Measurements from ENCODE around the gene REG4. TPM values are rescaled to one million over a fixed set of nuclear protein-coding genes. Genes with fewer than 3 reads are reported as not detected.
"Not testable (repeated sequence)": the region's sequence is repeated elsewhere in the genome, so short reads cannot be mapped to it uniquely, and the experiment has no call there.

REG4 gene
- total RNA-seq, result 1 to 10 TPM; 1.8 to 7.5 TPM

DNA sequence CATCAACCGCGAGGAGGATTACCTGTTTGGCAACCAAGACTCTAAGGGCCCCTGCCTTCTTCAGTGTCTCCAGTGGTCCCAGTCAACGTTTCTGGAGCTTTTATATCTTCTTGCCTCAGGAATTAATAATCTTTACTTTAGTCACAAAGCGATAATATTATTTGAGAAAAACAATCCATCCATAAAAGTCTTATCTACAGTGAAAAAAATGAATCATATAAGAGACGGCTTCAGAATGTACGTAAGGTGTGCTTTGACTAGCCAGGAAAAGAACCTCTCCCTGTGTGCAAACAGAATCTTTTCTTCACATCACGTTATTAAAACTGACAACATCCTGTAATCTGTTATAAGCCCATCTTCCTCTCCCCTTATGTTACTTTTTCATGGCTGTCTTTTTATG is at the start of gene REG4:
Gene REG4, minus strand, starts transcription at position 74 of the 400 bp plus-strand sequence. CDS start 2,691 bp downstream, outside the sequence.
- H3K4me1 Mint-ChIP-seq, result peaks cover 10% of the 10 kb centered on the region
- peaks cover 70% of the 10 kb centered on the region for H3K27me3 Mint-ChIP-seq
- no peaks in the 10 kb centered on the region for H3K36me3 Mint-ChIP-seq
- no peak within 1 kb of the TSS for H3K4me3 Mint-ChIP-seq
- CTCF ChIA-PET, result interaction anchor here (1.0 to 1.4 kb wide), 3 partner anchors 10 to 16 kb away, joined by 3 to 4 read pairs (median 3); no protein-coding TSS in a partner anchor
- H3K27ac Mint-ChIP-seq, result no peak within 1 kb of the TSS
- no peaks in the 10 kb centered on the region for H3K9me3 Mint-ChIP-seq (ENCODE audit: low read depth)
- ATAC-seq (no peak), DNase-seq (no peak)

DNA sequence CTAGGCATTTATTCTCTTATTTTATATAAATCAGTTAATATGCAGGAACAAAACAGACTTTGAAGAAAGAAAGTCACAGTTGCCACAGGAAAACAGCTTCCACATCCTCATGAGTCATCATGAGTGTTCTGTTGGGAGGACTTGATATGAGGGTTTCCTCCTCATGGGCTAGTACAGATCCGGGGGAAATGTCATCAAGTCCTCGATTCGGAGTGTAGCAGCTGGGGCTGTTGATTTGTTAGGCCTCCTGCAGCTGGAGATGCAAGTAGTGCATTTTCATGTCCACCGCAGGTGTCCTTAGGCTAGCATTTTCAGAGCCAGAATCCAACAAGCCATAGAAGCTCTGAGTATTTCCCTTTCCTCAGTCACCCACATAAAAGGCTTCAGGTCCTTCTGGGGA is 48.4 kb upstream of the REG4 start:
- Mint-ChIP-seq H3K9me3 (ENCODE audit: low read depth) (no peaks in the 10 kb centered on the region), H3K36me3 (no peaks in the 10 kb centered on the region), H3K27ac (peak overlapping the region; percentile 73), H3K4me1 (peaks cover 25% of the 10 kb centered on the region), H3K4me3 (no peak overlapping the region), H3K27me3 (peaks cover 34% of the 10 kb centered on the region)
- CTCF ChIA-PET, result interaction anchor here (0.9 to 2.0 kb wide), 4 partner anchors 10 to 26 kb away, joined by 3 to 11 read pairs (median 4); no protein-coding TSS in a partner anchor
- DNase-seq (peak; percentile 49), ATAC-seq (peak; percentile 55)

DNA sequence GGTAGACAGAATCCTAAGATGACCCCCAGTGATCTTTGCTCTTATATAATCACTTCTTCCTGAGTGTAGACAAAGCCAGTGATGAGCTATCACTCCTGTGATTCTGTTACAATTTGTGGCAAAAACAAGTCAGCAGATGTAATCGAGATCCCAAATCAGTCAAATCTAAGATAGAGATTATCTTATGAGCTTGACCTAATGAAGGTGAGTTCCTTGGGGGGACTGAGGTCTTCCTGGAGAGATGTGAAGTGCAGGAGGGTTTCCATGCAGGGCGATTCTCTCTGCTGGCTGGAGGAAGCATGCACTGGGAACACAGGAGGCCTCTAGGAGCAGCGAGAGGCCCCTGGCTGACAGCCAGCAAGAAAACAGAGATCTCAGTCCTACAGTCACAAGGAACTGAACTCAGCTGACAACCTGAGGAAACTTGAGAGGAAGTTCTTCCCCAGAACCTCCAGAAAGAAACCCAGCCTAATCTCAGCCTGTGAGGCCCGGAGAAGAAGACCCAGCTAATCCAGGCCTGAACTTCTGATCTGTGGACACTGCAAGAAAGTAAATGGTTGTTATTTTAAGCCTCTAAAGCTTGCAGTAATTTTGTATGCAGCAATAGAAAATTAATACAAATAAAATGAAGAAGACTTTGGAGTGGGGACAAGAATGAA is 47.4 kb upstream of the REG4 start:
- not testable (repeated sequence) for H3K27ac Mint-ChIP-seq; H3K4me3 Mint-ChIP-seq; DNase-seq; H3K9me3 Mint-ChIP-seq (ENCODE audit: low read depth); ATAC-seq; H3K36me3 Mint-ChIP-seq
- CTCF ChIA-PET, result interaction anchor here (1.9 to 2.0 kb wide), 2 partner anchors 10 to 27 kb away, joined by 5 to 11 read pairs; no protein-coding TSS in a partner anchor
- H3K4me1 Mint-ChIP-seq, result peaks cover 25% of the 10 kb centered on the region
- H3K27me3 Mint-ChIP-seq, result peaks cover 28% of the 10 kb centered on the region

DNA sequence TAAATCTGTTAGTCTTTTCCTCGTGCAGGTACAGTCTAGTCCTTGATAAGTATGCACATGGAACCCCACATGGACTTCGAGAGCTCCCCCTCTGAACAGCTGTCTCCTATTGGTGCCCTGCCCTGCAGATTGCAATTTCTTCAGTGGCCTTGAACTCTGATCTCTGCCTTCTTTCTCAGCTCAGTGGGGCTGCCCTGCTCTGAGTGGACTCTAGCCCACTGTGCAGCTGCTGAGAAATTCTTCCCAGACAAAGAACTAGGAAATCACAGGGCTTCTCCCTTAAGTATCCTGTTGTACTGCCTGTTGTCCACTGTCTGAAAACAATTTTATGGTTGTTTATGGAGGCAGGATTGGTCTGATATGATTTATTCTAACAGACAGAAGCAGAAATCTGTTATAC is 46.9 kb upstream of the REG4 start:
- ATAC-seq, result no peak
- Mint-ChIP-seq H3K9me3 (ENCODE audit: low read depth) (no peaks in the 10 kb centered on the region), H3K27ac (no peak overlapping the region), H3K36me3 (no peaks in the 10 kb centered on the region), H3K27me3 (peaks cover 22% of the 10 kb centered on the region), H3K4me1 (peaks cover 25% of the 10 kb centered on the region), H3K4me3 (no peak overlapping the region)
- DNase-seq, result no peak
- CTCF ChIA-PET, result no interaction called here

DNA sequence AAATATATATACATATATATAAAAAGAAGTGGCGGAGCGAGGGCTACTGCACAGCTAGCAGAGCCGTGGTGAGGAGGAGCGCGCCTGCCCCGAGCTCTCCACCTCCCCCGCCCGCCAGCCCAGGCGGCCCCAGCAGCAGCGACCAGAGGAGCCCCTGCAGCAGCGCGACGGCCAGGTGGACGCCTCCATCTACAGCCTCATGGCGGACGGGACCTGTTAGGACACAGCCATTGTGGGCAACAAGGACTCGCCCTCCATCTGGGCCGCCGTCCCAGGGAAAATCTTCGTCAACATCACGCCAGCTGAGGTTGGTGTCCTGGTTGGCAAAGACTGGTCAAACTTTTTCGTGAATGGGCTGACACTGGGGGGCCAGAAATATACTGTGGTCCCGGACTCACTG is 41.9 kb upstream of the REG4 start:
- H3K27me3 Mint-ChIP-seq, result peaks cover 21% of the 10 kb centered on the region
- ATAC-seq, result no peak
- H3K4me3 Mint-ChIP-seq, result no peak overlapping the region
- no peak for DNase-seq
- CTCF ChIA-PET, result no interaction called here
- H3K9me3 Mint-ChIP-seq (ENCODE audit: low read depth), result no peaks in the 10 kb centered on the region
- H3K27ac Mint-ChIP-seq, result no peak overlapping the region
- peaks cover 3% of the 10 kb centered on the region for H3K4me1 Mint-ChIP-seq
- no peaks in the 10 kb centered on the region for H3K36me3 Mint-ChIP-seq

DNA sequence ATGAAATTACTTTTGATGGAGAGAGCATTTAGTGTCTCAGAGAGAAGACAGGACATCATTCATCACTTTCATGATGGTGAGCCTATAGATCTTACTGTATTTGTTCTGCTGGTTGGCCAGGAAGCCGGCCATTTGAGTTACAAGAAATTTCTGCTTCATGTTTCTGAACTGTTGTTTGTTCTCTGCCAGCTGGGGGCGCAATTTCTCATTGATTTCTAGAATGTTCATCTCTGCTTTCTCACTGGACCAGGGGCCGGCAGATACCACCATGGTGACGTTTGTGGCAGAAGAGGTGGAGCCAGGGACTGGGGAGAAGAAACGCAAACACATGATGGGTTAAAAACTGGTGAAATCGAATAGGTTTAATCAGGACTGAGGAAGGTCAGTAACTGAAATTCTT is 32.9 kb upstream of the REG4 start:
- H3K4me3 Mint-ChIP-seq; DNase-seq; H3K36me3 Mint-ChIP-seq; ATAC-seq; H3K9me3 Mint-ChIP-seq (ENCODE audit: low read depth); H3K27ac Mint-ChIP-seq; H3K4me1 Mint-ChIP-seq: not testable (repeated sequence)
- CTCF ChIA-PET, result interaction anchor here (1.2 kb wide), 1 partner anchor 15 kb away, joined by 4 read pairs; no protein-coding TSS in a partner anchor
- H3K27me3 Mint-ChIP-seq, result peaks cover 29% of the 10 kb centered on the region

DNA sequence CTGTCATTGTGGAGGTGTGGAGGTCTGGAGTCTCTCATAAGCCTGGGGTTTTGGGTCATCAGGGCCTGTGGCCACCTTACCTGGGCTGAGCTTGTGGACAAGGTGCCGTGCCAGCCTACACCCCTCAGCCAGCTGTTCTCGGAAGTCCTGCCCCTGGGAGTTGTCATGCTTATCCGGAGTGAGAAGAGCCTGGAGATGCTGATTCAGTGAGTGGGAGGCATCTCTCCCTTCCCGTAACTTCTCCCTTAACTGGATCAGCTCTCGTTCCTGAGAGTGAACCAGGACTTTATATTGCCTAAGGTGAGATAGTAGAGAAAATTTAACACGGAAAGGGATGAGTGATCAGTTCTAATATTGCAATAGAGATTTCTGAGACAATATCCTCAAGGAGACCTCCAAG is 30.0 kb upstream of the REG4 start:
- Mint-ChIP-seq H3K4me1 (no peaks in the 10 kb centered on the region), H3K4me3 (no peak overlapping the region), H3K36me3 (no peaks in the 10 kb centered on the region), H3K27me3 (peaks cover 36% of the 10 kb centered on the region), H3K9me3 (ENCODE audit: low read depth) (no peaks in the 10 kb centered on the region), H3K27ac (no peak overlapping the region)
- ATAC-seq (no peak), DNase-seq (no peak)
- CTCF ChIA-PET, result no interaction called here

DNA sequence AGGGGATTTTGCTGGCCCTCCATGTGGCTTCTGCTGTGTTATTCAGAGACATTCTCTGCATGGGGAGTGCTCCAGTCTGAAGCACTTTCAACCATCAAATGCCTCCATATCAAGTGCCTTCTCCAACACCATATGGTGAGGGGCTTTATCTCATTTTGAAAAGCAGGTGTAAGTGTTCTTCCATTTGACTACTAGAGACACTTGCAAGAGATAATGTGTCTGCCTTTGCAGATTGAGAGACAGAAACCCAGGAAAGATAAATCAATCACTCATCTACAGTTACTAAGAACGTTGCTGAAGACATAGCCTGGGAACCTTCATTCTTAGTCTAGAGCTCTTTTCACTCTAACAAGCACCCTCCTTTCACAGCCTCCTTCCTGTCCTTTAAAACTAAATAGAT is 29.5 kb upstream of the REG4 start:
- CTCF ChIA-PET, result no interaction called here
- no peak for ATAC-seq
- Mint-ChIP-seq H3K9me3 (ENCODE audit: low read depth) (no peaks in the 10 kb centered on the region), H3K27me3 (peaks cover 35% of the 10 kb centered on the region), H3K4me1 (no peaks in the 10 kb centered on the region), H3K4me3 (no peak overlapping the region), H3K36me3 (no peaks in the 10 kb centered on the region), H3K27ac (no peak overlapping the region)
- DNase-seq, result no peak

DNA sequence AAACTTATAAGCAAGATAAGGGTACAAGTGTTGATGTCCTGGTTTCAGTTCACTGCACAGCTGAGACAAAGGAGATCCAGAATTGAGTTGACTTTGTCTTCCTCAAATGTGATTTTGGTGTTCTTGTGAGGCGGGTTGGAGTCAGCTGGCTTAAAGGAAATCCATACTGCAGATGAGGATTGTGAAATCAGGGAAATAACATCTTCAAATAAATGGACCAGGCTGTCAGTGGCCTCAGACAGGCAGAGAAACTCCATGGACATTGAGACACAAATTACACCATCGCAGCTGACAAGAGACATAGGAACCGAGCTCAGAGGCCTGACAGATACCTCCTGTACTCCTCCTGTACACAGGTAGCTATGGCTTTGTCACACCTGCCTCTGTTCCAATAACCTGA is 27.0 kb upstream of the REG4 start:
- H3K27ac Mint-ChIP-seq, result no peak overlapping the region
- peaks cover 45% of the 10 kb centered on the region for H3K27me3 Mint-ChIP-seq
- H3K4me3 Mint-ChIP-seq, result no peak overlapping the region
- H3K9me3 Mint-ChIP-seq (ENCODE audit: low read depth), result no peaks in the 10 kb centered on the region
- ATAC-seq (no peak), DNase-seq (no peak)
- no peaks in the 10 kb centered on the region for H3K4me1 Mint-ChIP-seq
- CTCF ChIA-PET, result no interaction called here
- H3K36me3 Mint-ChIP-seq, result no peaks in the 10 kb centered on the region

DNA sequence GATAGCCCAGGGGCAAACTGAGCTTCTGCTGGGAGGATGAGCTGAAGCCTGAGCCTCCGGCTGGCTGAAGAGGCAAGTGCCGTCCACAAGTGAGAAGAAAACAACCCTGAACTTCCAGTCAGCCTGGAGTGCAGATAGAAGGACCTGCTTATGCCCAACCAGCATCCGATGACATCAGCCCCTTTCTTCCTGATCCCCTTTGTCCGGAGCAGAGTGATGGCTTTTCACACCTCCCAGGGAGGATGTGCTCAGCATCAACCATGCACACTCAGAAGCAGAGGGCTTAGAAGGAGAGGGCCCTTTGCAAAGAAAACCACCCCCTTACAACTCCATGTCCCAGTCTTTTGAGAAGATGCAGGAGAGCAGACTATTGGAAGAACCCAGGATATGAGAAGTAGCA is 23.7 kb upstream of the REG4 start:
- ATAC-seq (no peak), DNase-seq (no peak)
- H3K27ac Mint-ChIP-seq, result no peak overlapping the region
- H3K4me1 Mint-ChIP-seq, result no peaks in the 10 kb centered on the region
- no peaks in the 10 kb centered on the region for H3K36me3 Mint-ChIP-seq
- peaks cover 43% of the 10 kb centered on the region for H3K27me3 Mint-ChIP-seq
- H3K9me3 Mint-ChIP-seq (ENCODE audit: low read depth), result no peaks in the 10 kb centered on the region
- CTCF ChIA-PET, result no interaction called here
- no peak overlapping the region for H3K4me3 Mint-ChIP-seq

DNA sequence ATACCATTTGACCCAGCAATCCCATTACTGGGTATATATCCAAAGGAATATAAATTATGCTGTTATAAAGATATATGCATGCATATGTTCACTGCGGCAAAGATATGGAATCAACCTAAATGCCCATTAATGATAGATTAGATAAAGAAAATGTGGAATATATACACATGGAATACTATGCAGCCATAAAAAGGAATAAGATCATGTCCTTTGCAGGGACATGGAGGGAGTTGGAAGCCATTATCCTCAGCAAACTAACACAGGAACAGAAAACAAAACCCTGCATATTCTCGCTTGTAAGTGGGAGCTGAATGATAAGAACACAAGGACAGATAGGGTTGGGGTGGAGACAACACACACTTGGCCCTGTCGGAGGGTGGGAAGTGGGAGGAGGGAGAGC is 19.8 kb upstream of the REG4 start:
- no peak overlapping the region for H3K4me3 Mint-ChIP-seq
- peaks cover 49% of the 10 kb centered on the region for H3K27me3 Mint-ChIP-seq
- ATAC-seq (no peak), DNase-seq (no peak)
- no peak overlapping the region for H3K27ac Mint-ChIP-seq
- H3K4me1 Mint-ChIP-seq, result no peaks in the 10 kb centered on the region
- CTCF ChIA-PET, result no interaction called here
- H3K36me3 Mint-ChIP-seq, result no peaks in the 10 kb centered on the region
- H3K9me3 Mint-ChIP-seq (ENCODE audit: low read depth), result no peaks in the 10 kb centered on the region

DNA sequence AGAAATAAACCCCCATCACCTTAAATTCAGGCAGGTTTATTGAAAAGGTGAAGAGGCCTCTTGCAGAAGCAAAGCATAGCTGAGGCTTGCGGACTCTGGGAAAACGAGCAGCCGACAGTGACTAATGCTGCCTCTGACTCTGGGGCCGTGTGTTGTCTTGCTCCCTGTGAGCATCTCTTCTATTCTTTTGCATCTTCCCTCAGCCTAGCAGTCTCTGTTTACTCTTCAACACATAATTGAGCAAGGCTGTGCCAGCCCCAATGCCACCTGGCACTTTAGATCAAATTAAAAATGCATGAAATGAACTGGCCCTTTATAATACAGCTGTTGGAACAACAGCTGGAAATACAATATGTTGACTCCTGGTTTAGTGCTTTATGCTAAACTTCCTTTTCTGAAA is 18.4 kb upstream of the REG4 start:
- CTCF ChIA-PET, result no interaction called here
- H3K27ac Mint-ChIP-seq, result no peak overlapping the region
- H3K4me3 Mint-ChIP-seq, result no peak overlapping the region
- DNase-seq (no peak), ATAC-seq (no peak)
- H3K4me1 Mint-ChIP-seq, result no peaks in the 10 kb centered on the region
- no peaks in the 10 kb centered on the region for H3K9me3 Mint-ChIP-seq (ENCODE audit: low read depth)
- H3K27me3 Mint-ChIP-seq, result peaks cover 46% of the 10 kb centered on the region
- H3K36me3 Mint-ChIP-seq, result no peaks in the 10 kb centered on the region

DNA sequence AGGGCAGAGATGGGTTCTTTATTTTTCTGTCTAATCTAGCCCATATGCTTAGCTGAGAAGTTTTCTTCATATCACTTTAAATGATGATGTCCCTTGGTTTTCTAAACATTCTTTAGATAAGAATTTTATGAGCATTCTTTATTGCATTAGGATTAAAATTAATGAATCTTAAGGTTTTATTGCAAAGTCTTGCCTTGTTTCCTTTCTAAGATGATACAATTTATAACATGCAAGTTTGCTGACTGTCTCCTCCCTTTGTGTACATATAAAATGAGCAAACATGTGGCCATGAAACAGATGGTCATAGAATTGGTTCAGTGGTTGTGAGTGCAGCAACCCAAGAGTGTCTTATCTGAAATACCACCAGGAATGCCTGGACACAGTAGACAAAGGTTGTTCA is 17.7 kb upstream of the REG4 start:
- H3K4me1 Mint-ChIP-seq; H3K9me3 Mint-ChIP-seq (ENCODE audit: low read depth); H3K4me3 Mint-ChIP-seq; DNase-seq; ATAC-seq; H3K36me3 Mint-ChIP-seq; CTCF ChIA-PET; H3K27ac Mint-ChIP-seq: not testable (repeated sequence)
- peaks cover 45% of the 10 kb centered on the region for H3K27me3 Mint-ChIP-seq

DNA sequence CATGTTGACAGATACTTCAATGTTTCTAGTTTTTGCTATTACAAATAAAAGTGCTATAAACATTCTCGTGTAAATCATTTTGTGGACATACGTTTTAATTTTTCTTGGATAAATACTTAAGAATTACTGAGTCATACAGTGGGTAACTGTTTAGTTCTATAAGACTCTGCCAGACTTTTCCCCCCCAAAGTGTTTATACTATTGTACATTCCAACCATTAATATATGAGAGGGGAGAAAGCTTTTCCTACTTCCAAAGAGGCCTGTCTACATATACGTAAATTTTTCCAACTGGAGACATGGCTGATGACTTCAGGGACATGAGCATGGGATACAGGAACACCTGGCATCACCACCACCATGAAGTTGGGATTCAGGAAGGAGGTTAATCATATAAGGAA is 17.0 kb upstream of the REG4 start:
- CTCF ChIA-PET, result no interaction called here
- Mint-ChIP-seq H3K27me3 (peaks cover 47% of the 10 kb centered on the region), H3K4me1 (no peaks in the 10 kb centered on the region), H3K9me3 (ENCODE audit: low read depth) (no peaks in the 10 kb centered on the region), H3K27ac (no peak overlapping the region), H3K36me3 (no peaks in the 10 kb centered on the region), H3K4me3 (no peak overlapping the region)
- ATAC-seq (no peak), DNase-seq (no peak)

Data from activated CD8-positive, alpha-beta memory T cell treated with anti-CD3 and anti-CD28 coated beads, Interleukin-2, amount 10 ng/mL, durations not matched to agents 7 days and 5 days (primary cell).